K562 (cell line): ENCODE measurements around the gene PCDH1. TPM values are rescaled to one million over a fixed set of nuclear protein-coding genes. Genes with fewer than 3 reads are reported as not detected.
A peak's percentile ranks its signal among the peaks of the same experiment; 100 is the strongest.

Experiments
- ATAC-seq: fragments of 200-7000 bp; cut with Tn5 transposase; 3 replicates; pipeline ENCODE4 v1.9.1; 2020; ENCODE audit warnings: moderate library complexity
- BruUV-seq: library from RNA; stranded (reverse); fragments of 400-500 nt; replicated peaks from 2 replicates; lab custom pipeline; 2021; lab: Mats Ljungman, UMichigan
- CTCF ChIA-PET: fragments of 300-600 bp; formaldehyde crosslinking; extraction: SDS; loops from one replicate; lab custom pipeline; 2021; ENCODE audit warnings: low intra/inter-chr PET ratio; lab: Yijun Ruan, JAX
- POLR2A ChIA-PET: fragments of 300-600, 350-650 bp; sonication (Branson Sonifier 250); formaldehyde crosslinking; extraction: SDS; loops from one replicate; lab custom pipeline; 2021; ENCODE audit warnings: antibody characterized with exemption, inconsistent platforms; lab: Yijun Ruan, JAX
- DNase-seq, 4 experiments: peaks; one replicate each; pipeline versions ENCODE4 v3.0.0 to v3.0.0-alpha.2; 2011 to 2018; ENCODE audit warnings: low spot score in 3 of 4, mixed read lengths in 3 of 4; ENCODE audit errors: extremely low read depth in 1 of 4
- FAIRE-seq: peaks from 2 replicates; lab custom pipeline; 2011; peaks lifted over from hg19 to GRCh38; lab: Jason Lieb, UNC
- H2AFZ ChIP-seq: 2 replicates; pipeline ENCODE4 v1.6.0; 2011; ENCODE audit warnings: low read depth, low read length, control low read depth, inconsistent platforms
- H3K27ac ChIP-seq: fragments of 200-600 bp; 3 replicates; pipeline ENCODE4 v1.8.0; 2011; ENCODE audit warnings: low read depth, mild to moderate bottlenecking, control low read depth, inconsistent platforms, low read length, moderate library complexity, mixed read lengths; ENCODE audit errors: extremely low read depth
- H3K27me3 ChIP-seq, 2 experiments: fragments of 300-600 bp in 1 of 2; 2 replicates in 1 of 2; 3 replicates in 1 of 2; pipeline versions ENCODE4 v1.6.0 to v1.8.0; 2011; ENCODE audit warnings: inconsistent platforms in 2 of 2, low read length in 2 of 2, mild to moderate bottlenecking in 1 of 2, mixed read lengths in 1 of 2, moderate library complexity in 1 of 2; ENCODE audit not compliant: control insufficient read depth in 2 of 2, insufficient read depth in 2 of 2
- H3K36me3 ChIP-seq: fragments of 300-600 bp; 3 replicates; pipeline ENCODE4 v1.8.0; 2011; ENCODE audit warnings: mild to moderate bottlenecking, low read length, inconsistent platforms; ENCODE audit not compliant: control insufficient read depth, insufficient read depth
- H3K4me1 ChIP-seq, 2 experiments: fragments of 200-600 bp in 1 of 2; replicated peaks in 1 of 2; 2 replicates in 1 of 2; 3 replicates in 1 of 2; pipeline versions ENCODE4 v1.5.1 to v1.8.0; 2011; ENCODE audit warnings: inconsistent platforms in 2 of 2, low read length in 2 of 2, mild to moderate bottlenecking in 1 of 2, mixed read lengths in 1 of 2, moderate library complexity in 1 of 2; ENCODE audit not compliant: control insufficient read depth in 2 of 2, insufficient read depth in 2 of 2
- H3K4me2 ChIP-seq: 2 replicates; pipeline ENCODE4 v1.6.1; 2011; ENCODE audit warnings: low read length, control low read depth, inconsistent platforms, mixed read lengths; ENCODE audit not compliant: insufficient read depth
- H3K4me3 ChIP-seq: fragments of 200-600 bp; sonication (generic), shearing (Covaris generic); 2 replicates; pipeline ENCODE4 v1.5.1; 2016; ENCODE audit warnings: control low read depth, inconsistent platforms
- H3K79me2 ChIP-seq: fragments of 200-600 bp; 3 replicates; pipeline ENCODE4 v1.8.0; 2011; ENCODE audit warnings: low read length, inconsistent platforms; ENCODE audit not compliant: control insufficient read depth, insufficient read depth
- H3K9ac ChIP-seq, 2 experiments: 2 replicates each; pipeline versions ENCODE4 v1.6.0 to v1.6.1; 2011; ENCODE audit warnings: low read depth in 2 of 2, low read length in 2 of 2, control low read depth in 1 of 2, inconsistent platforms in 1 of 2, mild to moderate bottlenecking in 1 of 2, mixed read lengths in 1 of 2; ENCODE audit not compliant: insufficient read depth in 1 of 2
- H3K9me1 ChIP-seq: one replicate; pipeline ENCODE4 v1.6.0; 2011; ENCODE audit warnings: inconsistent platforms, mild to moderate bottlenecking, low read length, moderate library complexity; ENCODE audit not compliant: control insufficient read depth, insufficient read depth
- H3K9me3 ChIP-seq: replicated peaks from 2 replicates; pipeline ENCODE4 v1.5.1; 2011; ENCODE audit warnings: low read depth, low read length, inconsistent platforms; ENCODE audit not compliant: control insufficient read depth, insufficient read depth
- H4K20me1 ChIP-seq: replicated peaks from 2 replicates; pipeline ENCODE4 v1.6.1; 2011; ENCODE audit warnings: low read length, inconsistent platforms, mixed read lengths; ENCODE audit not compliant: control insufficient read depth, insufficient read depth
- MEF2A ChIP-seq: IDR thresholded peaks from 2 replicates; pipeline ENCODE4 v1.6.1; 2011; ENCODE audit warnings: low read depth, mild to moderate bottlenecking, low read length, moderate library complexity; ENCODE audit not compliant: control insufficient read depth
- NR2C2 ChIP-seq, 2 experiments: fragments of 200-800 bp in 1 of 2; sonication (Bioruptor generic) in 1 of 2; sonication (generic) in 1 of 2; formaldehyde crosslinking in 1 of 2; IDR thresholded peaks; 2 replicates each; pipeline versions ENCODE4 v1.6.1 to v1.8.0; 2016 to 2022; ENCODE audit warnings: mild to moderate bottlenecking in 1 of 2, missing compliant biosample characterization in 1 of 2, missing genetic modification characterization in 1 of 2, missing genetic modification reagents in 1 of 2
- REST ChIP-seq, 2 experiments: fragments of 450-650 bp; formaldehyde crosslinking in 1 of 2; IDR thresholded peaks; 2 replicates each; pipeline versions ENCODE4 v1.4.0 to v1.6.1; 2014 to 2020; ENCODE audit warnings: mild to moderate bottlenecking in 2 of 2, borderline replicate concordance in 1 of 2, low read depth in 1 of 2
- ZNF143 ChIP-seq: sonication (generic); formaldehyde crosslinking; IDR thresholded peaks from 2 replicates; pipeline ENCODE4 v1.9.0; 2022; ENCODE audit warnings: mild to moderate bottlenecking, missing genetic modification reagents
- WGBS: fragments of 100-300 bp; shearing (Covaris generic); methylation state at CpG from one replicate; pipeline ENCODE4 v1.1.6; 2016; ENCODE audit warnings: low coverage, mixed read lengths; ENCODE audit not compliant: insufficient coverage; ENCODE audit errors: missing lambda C conversion rate; 5-methylcytosine and 5-hydroxymethylcytosine counted together
- in situ Hi-C: fragments of 300-500 bp; cut with MboI; formaldehyde crosslinking; loops from 4 replicates; pipeline ENCODE4 v1.15.0; 2018; ENCODE audit warnings: inconsistent platforms, mixed read lengths
- intact Hi-C: fragments of 100-400 bp; cut with micrococcal nuclease; formaldehyde crosslinking; loops from 2 replicates; pipeline ENCODE4 v1.14.2; 2022
- polyA plus RNA-seq, 8 experiments: library from polyadenylated mRNA; depleted of rRNA in 4 of 8; stranded (reverse) in 5 of 8; unstranded in 3 of 8; fragments of >200 nt; fragmentation: Nextera tagmentation in 2 of 8; fragmentation: Illumina TruSeq in 1 of 8; extraction: Ambion mirVana in 2 of 8; extraction: Trizol in 1 of 8; gene quantifications; 2 replicates each; pipeline versions ENCODE4 v1.2.1 to v1.2.3, GENCODE V29; 2011 to 2014; ENCODE audit warnings: inconsistent platforms in 1 of 8, missing spikeins in 1 of 8
- total RNA-seq, 7 experiments: library from RNA; depleted of rRNA in 6 of 7; stranded (reverse); fragments of >200 nt in 6 of 7; fragmentation: Illumina TruSeq in 2 of 7; extraction: Trizol in 2 of 7; gene quantifications; 2 replicates each; pipeline versions ENCODE4 v1.2.1 to v1.2.3, GENCODE V29; 2011 to 2021; ENCODE audit warnings: low replicate concordance in 1 of 7

Gene PCDH1
- total and polyA plus RNA-seq, 9 of the 15 experiments (the other 6 are each of a cell fraction or from before 2014, with no cell fraction given): 0.11 to 3.6 (median 1.9) TPM; not detected in 1

DNA sequence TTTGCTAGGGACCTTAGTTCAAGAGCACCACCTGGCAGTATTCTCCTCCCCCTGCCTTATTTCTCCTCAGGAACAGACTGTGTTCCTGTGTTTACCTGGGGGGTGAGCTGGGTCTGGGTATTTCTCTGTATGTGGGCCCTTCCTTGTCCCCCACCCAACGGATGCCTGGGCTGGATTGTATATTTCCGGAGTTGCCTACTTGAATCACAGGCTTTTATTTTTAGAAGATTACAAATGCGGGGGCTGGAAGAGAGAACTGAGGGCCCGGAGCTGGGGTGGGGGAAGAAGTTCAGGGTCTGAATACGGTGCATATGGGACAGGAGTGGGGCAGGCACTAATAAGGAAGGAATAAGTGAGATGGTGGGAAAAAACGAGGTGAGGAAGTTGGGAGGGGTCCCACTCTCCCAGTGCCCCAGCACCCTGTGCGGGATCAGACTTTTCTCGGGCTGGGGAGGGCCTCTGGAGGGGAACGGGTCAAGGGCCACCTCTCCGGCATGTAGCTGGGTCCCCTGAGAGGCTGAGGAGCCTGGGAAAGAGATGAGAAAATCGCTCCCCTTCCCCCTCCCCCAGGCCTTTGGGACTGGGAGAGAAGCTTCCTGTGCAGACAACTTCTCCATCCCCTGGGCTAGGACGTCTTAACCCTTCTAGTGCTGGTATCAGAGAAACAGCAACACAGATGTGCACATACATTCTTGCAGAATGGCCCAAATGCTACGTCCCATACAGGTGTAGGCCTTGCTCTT, 42.1 kb downstream of the PCDH1 start (continued):
- no peak for TF ChIP-seq NR2C2 (CRISPR knock-in tag; IDR thresholded peaks at IDR 0.05)
- no peak for TF ChIP-seq NR2C2 (tag; IDR thresholded peaks at IDR 0.05)
- peak; percentile 50; the same call in 1 of the 2 replicates for TF ChIP-seq MEF2A

DNA sequence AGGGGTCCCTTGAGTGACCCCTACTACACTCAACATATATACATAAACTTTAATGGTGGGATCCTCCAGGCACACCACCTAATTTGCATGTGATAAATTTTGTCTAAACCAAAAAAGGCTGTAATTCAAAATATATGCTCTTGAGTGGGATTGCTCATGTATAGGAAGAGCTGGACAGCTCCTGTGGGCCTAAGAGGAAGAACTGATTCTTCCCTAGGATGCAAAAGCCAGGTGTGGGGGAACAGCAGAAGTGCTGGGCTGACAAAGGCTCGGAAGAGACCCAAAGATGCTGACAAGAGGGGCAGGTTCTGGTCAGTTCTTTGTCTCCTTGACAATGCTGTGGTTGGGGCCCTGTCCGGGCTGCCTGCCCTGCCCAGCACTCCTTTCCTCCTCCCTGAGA, 43.9 kb downstream of the PCDH1 start:
- H3K27me3 ChIP-seq: peaks cover 21 to 58% of the 10 kb centered on the region in 2 experiments
- H2AFZ ChIP-seq: no peak overlapping the region
- no peaks in the 10 kb centered on the region for H3K9me3 ChIP-seq
- no peak overlapping the region for H3K27ac ChIP-seq
- DNase-seq: no peak
- peaks cover 5% of the 10 kb centered on the region for H4K20me1 ChIP-seq
- intact Hi-C loops: no loop called here
- TF ChIP-seq ZNF143 (CRISPR knock-in tag): no peak
- TF ChIP-seq REST (IDR thresholded peaks at IDR 0.05; ENCODE audit: borderline replicate concordance): peak; percentile 29; the same call in 1 of the 2 replicates
- TF ChIP-seq REST (CRISPR knock-in tag; IDR thresholded peaks at IDR 0.05; ENCODE audit: low read depth): no peak
- no TSS peak for BruUV-seq
- ATAC-seq: no peak
- POLR2A ChIA-PET: no interaction called here
- CTCF ChIA-PET: no interaction called here
- in situ Hi-C loops: no loop called here
- H3K4me3 ChIP-seq: no peak overlapping the region
- H3K9ac ChIP-seq: no peak overlapping the region
- H3K4me1 ChIP-seq: peaks cover 4 to 7% of the 10 kb centered on the region in 2 experiments; a peak in 3 of 5 replicates
- no peaks in the 10 kb centered on the region for H3K79me2 ChIP-seq
- no peaks in the 10 kb centered on the region for H3K9me1 ChIP-seq
- 0% methylated on average over 2 of the region's 2 CpGs for WGBS
- no peak for FAIRE-seq
- H3K36me3 ChIP-seq: no peaks in the 10 kb centered on the region
- no peak overlapping the region for H3K4me2 ChIP-seq
